HepG2 (cell line): Measurements from ENCODE around the gene CROT. TPM values are rescaled to one million over a fixed set of nuclear protein-coding genes. Genes with fewer than 3 reads are reported as not detected.
A peak's percentile ranks its signal among the peaks of the same experiment; 100 is the strongest.

Source experiments
- ATAC-seq: fragments of 200-7000 bp; cut with Tn5 transposase; 3 replicates; pipeline ENCODE4 v1.9.1; 2020; ENCODE audit warnings: mild to moderate bottlenecking, moderate library complexity
- BruUV-seq: library from RNA; stranded (reverse); fragments of 400-500 nt; replicated peaks from 2 replicates; lab custom pipeline; 2021; lab: Mats Ljungman, UMichigan
- CTCF ChIA-PET: fragments of 300-600 bp; formaldehyde crosslinking; extraction: SDS; loops from one replicate; lab custom pipeline; 2021; ENCODE audit warnings: low total read pairs, inconsistent platforms, low intra/inter-chr PET ratio; lab: Yijun Ruan, JAX
- POLR2A ChIA-PET: fragments of 350-600 bp; sonication (Branson Sonifier 250); formaldehyde crosslinking; loops from one replicate; lab custom pipeline; 2020; ENCODE audit warnings: antibody characterized with exemption, inconsistent platforms; lab: Yijun Ruan, JAX
- DNase-seq: peaks from one replicate; pipeline ENCODE4 v3.0.0-alpha.2; 2015; ENCODE audit warnings: low spot score
- FAIRE-seq: peaks from 3 replicates; lab custom pipeline; 2011; peaks lifted over from hg19 to GRCh38; lab: Jason Lieb, UNC
- H2AFZ ChIP-seq: one replicate; pipeline ENCODE4 v1.6.1; 2011; ENCODE audit warnings: low read length, inconsistent platforms
- H3K27ac ChIP-seq: fragments of 300-600 bp; 3 replicates; pipeline ENCODE4 v1.8.0; 2011; ENCODE audit warnings: mixed run types, mild to moderate bottlenecking, mixed read lengths, low read length, inconsistent platforms; ENCODE audit not compliant: insufficient read depth; ENCODE audit errors: extremely low read length
- H3K27me3 ChIP-seq, 2 experiments: fragments of 200-600 bp in 1 of 2; 2 replicates in 1 of 2; 3 replicates in 1 of 2; pipeline versions ENCODE4 v1.6.0 to v1.8.0; 2011; ENCODE audit warnings: low read length in 2 of 2, mild to moderate bottlenecking in 2 of 2, moderate library complexity in 2 of 2, inconsistent platforms in 1 of 2; ENCODE audit not compliant: insufficient read depth in 2 of 2, control insufficient read depth in 1 of 2
- H3K36me3 ChIP-seq, 2 experiments: fragments of 200-600 bp in 1 of 2; replicated peaks in 1 of 2; 2 replicates in 1 of 2; 3 replicates in 1 of 2; pipeline versions ENCODE4 v1.5.1 to v1.8.0; 2011; ENCODE audit warnings: low read length in 2 of 2, inconsistent platforms in 1 of 2; ENCODE audit not compliant: insufficient read depth in 2 of 2, control insufficient read depth in 1 of 2
- H3K4me1 ChIP-seq: 2 replicates; pipeline ENCODE4 v1.5.1; 2012; ENCODE audit warnings: low read length, inconsistent platforms; ENCODE audit not compliant: insufficient read depth
- H3K4me2 ChIP-seq: 2 replicates; pipeline ENCODE4 v1.6.0; 2011; ENCODE audit warnings: low read depth, low read length, inconsistent platforms
- H3K4me3 ChIP-seq, 3 experiments: fragments of 200-600 bp in 1 of 3; sonication (generic), shearing (Covaris generic) in 1 of 3; replicated peaks in 1 of 3; 2 replicates each; pipeline ENCODE4 v1.5.1; 2011 to 2016; ENCODE audit warnings: low read length in 3 of 3, inconsistent platforms in 2 of 3, low read depth in 2 of 3, mild to moderate bottlenecking in 2 of 3, control low read depth in 1 of 3, mixed read lengths in 1 of 3; ENCODE audit not compliant: insufficient read depth in 1 of 3
- H3K79me2 ChIP-seq: one replicate; pipeline ENCODE4 v1.6.1; 2011; ENCODE audit warnings: low read length, inconsistent platforms; ENCODE audit not compliant: insufficient read depth
- H3K9ac ChIP-seq: 2 replicates; pipeline ENCODE4 v1.6.0; 2011; ENCODE audit warnings: mild to moderate bottlenecking, low read depth, low read length, inconsistent platforms; ENCODE audit not compliant: insufficient read depth
- H3K9me3 ChIP-seq: 2 replicates; pipeline ENCODE4 v1.5.1; 2012; ENCODE audit warnings: mild to moderate bottlenecking, low read length
- H4K20me1 ChIP-seq: 2 replicates; pipeline ENCODE4 v1.6.0; 2011; ENCODE audit warnings: inconsistent platforms, mild to moderate bottlenecking, low read length, moderate library complexity; ENCODE audit not compliant: insufficient read depth
- EP300 ChIP-seq, 3 experiments: sonication (generic) in 1 of 3; formaldehyde crosslinking in 1 of 3; IDR thresholded peaks; 2 replicates each; pipeline versions ENCODE4 v1.5.1 to v1.6.1; 2011 to 2020; ENCODE audit warnings: low read depth in 2 of 3, low read length in 2 of 3, borderline replicate concordance in 1 of 3, improper control_type of control experiment in 1 of 3, mild to moderate bottlenecking in 1 of 3, missing genetic modification reagents in 1 of 3, moderate library complexity in 1 of 3
- ESRRA ChIP-seq: sonication (generic); formaldehyde crosslinking; IDR thresholded peaks from 2 replicates; pipeline ENCODE4 v1.5.1; 2020; ENCODE audit warnings: mild to moderate bottlenecking, low read depth, missing genetic modification reagents
- GATAD2A ChIP-seq: IDR thresholded peaks from 2 replicates; pipeline ENCODE4 v1.6.1; 2016
- HNF4A ChIP-seq: sonication (generic); formaldehyde crosslinking; IDR thresholded peaks from 2 replicates; pipeline ENCODE4 v1.4.0; 2020; ENCODE audit warnings: missing genetic modification reagents
- PAXIP1 ChIP-seq: sonication (generic); formaldehyde crosslinking; conservative IDR thresholded peaks from 2 replicates; pipeline ENCODE4 v1.4.0; 2020; ENCODE audit warnings: mild to moderate bottlenecking, missing genetic modification reagents, moderate library complexity
- PLSCR1 ChIP-seq: sonication (generic); formaldehyde crosslinking; IDR thresholded peaks from 2 replicates; pipeline ENCODE4 v1.5.0; 2020; ENCODE audit warnings: missing genetic modification reagents, mild to moderate bottlenecking, borderline replicate concordance
- RFX1 ChIP-seq: fragments of 450-650 bp; IDR thresholded peaks from 2 replicates; pipeline ENCODE4 v1.6.1; 2017
- SKI ChIP-seq: fragments of 450-650 bp; IDR thresholded peaks from one replicate; pipeline ENCODE4 v1.6.1; 2018; ENCODE audit warnings: mild to moderate bottlenecking; ENCODE audit not compliant: partially characterized antibody
- TBL1XR1 ChIP-seq: fragments of 150-350 bp; IDR thresholded peaks from 2 replicates; pipeline ENCODE4 v1.6.1; 2014; ENCODE audit warnings: borderline replicate concordance, low read length; ENCODE audit not compliant: partially characterized antibody
- ZMYM4 ChIP-seq: sonication (generic); formaldehyde crosslinking; IDR thresholded peaks from 2 replicates; pipeline ENCODE4 v1.8.1; 2023; ENCODE audit warnings: mild to moderate bottlenecking, missing genetic modification reagents
- ZNF18 ChIP-seq: sonication (generic); formaldehyde crosslinking; IDR thresholded peaks from 2 replicates; pipeline ENCODE4 v1.8.0; 2022; ENCODE audit warnings: mild to moderate bottlenecking, missing genetic modification reagents; ENCODE audit not compliant: insufficient replicate concordance
- ZNF644 ChIP-seq: IDR thresholded peaks from 2 replicates; pipeline ENCODE4 v1.6.1; 2016; ENCODE audit warnings: low read depth
- WGBS: methylation state at CpG from one replicate; pipeline ENCODE4 v1.1.6; 2017; ENCODE audit warnings: low lambda C conversion rate; 5-methylcytosine and 5-hydroxymethylcytosine counted together
- in situ Hi-C: cut with HindIII; loops from 2 replicates; pipeline ENCODE4 v1.10.0; 2017; ENCODE audit warnings: low pct_unique_long_range_greater_than_20kb; ENCODE audit not compliant: extremely low pct_ligation_motif_present
- intact Hi-C: fragments of 100-400 bp; cut with micrococcal nuclease; formaldehyde crosslinking; loops from one replicate; pipeline ENCODE4 v1.10.0; 2022; ENCODE audit not compliant: unreplicated experiment
- polyA plus RNA-seq, 8 experiments: library from polyadenylated mRNA; depleted of rRNA in 3 of 8; stranded (reverse) in 7 of 8; unstranded in 1 of 8; fragments of >200 nt; fragmentation: Illumina TruSeq in 4 of 8; extraction: Trizol in 4 of 8; gene quantifications; 2 replicates each; pipeline versions ENCODE4 v1.2.1 to v1.2.3, GENCODE V29; 2011 to 2016; ENCODE audit warnings: low read depth in 4 of 8, missing spikeins in 1 of 8, mixed read lengths in 1 of 8; ENCODE audit not compliant: insufficient read depth in 1 of 8
- total RNA-seq, 5 experiments: library from RNA; depleted of rRNA; stranded (reverse); fragments of >200 nt; fragmentation: Illumina TruSeq; extraction: Trizol; gene quantifications; 2 replicates each; pipeline ENCODE4 v1.2.3, GENCODE V29; 2016; ENCODE audit warnings: low read depth in 1 of 5

Gene CROT
- total and polyA plus RNA-seq, 2 of the 13 experiments (the other 11 are each of a cell fraction or from before 2014, with no cell fraction given), result 5.0 to 13.7 TPM

- H3K27me3 ChIP-seq, result no peaks in the 10 kb centered on the region
- no peak overlapping the region for H3K4me2 ChIP-seq
- H3K4me1 ChIP-seq, result peaks cover 20% of the 10 kb centered on the region
- intact Hi-C loops (no loop called here), in situ Hi-C loops (no loop called here)
- H3K36me3 ChIP-seq, result peaks cover 0 to 2% of the 10 kb centered on the region in 2 experiments; a peak in 3 of 5 replicates
- H3K9me3 ChIP-seq, result no peaks in the 10 kb centered on the region
- DNase-seq (no peak), ATAC-seq (no peak), FAIRE-seq (no peak)
- no TSS peak for BruUV-seq
- CTCF ChIA-PET, result no interaction called here
- H3K4me3 ChIP-seq, result no peak overlapping the region
- POLR2A ChIA-PET, result no interaction called here
- WGBS, result 100% methylated on average over 1 of the region's 1 CpG
- TF ChIP-seq TBL1XR1 (no peak), PLSCR1 (CRISPR knock-in tag) (no peak), HNF4A (CRISPR knock-in tag) (0 out of 2 replicates have a peak, but pooled peaks have one; percentile 21)
- TF ChIP-seq, all 625 proteins: peak for 1
- Histone ChIP-seq H3K27ac (no peak overlapping the region), H4K20me1 (no peaks in the 10 kb centered on the region), H2AFZ (no peak overlapping the region), H3K9ac (no peak overlapping the region), H3K79me2 (no peaks in the 10 kb centered on the region)
These were observed 17.9 kb downstream of the CROT start for GRCh38 chr7:87363342-87363741.

GRCh38 chr7:87364246-87364645, 18.8 kb downstream of the CROT start:
- Histone ChIP-seq H3K36me3 (peaks cover 0 to 2% of the 10 kb centered on the region in 2 experiments; a peak in 3 of 5 replicates), H3K79me2 (no peaks in the 10 kb centered on the region), H3K9me3 (no peaks in the 10 kb centered on the region), H3K4me2 (no peak overlapping the region), H4K20me1 (no peaks in the 10 kb centered on the region), H2AFZ (no peak overlapping the region), H3K4me1 (peaks cover 20% of the 10 kb centered on the region), H3K27me3 (no peaks in the 10 kb centered on the region), H3K4me3 (no peak overlapping the region), H3K27ac (peak overlapping the region; percentile 6), H3K9ac (no peak overlapping the region)
- DNase-seq (peak; percentile 10), FAIRE-seq (no peak), ATAC-seq (peak; percentile 61)
- in situ Hi-C loops, result no loop called here
- POLR2A ChIA-PET, result no interaction called here
- BruUV-seq, result no TSS peak
- CTCF ChIA-PET, result no interaction called here
- intact Hi-C loops, result no loop called here
- TF ChIP-seq PAXIP1 (CRISPR knock-in tag), result peak; percentile 47
- TF ChIP-seq GATAD2A, result 0 out of 2 replicates have a peak, but pooled peaks have one; percentile 11
- TF ChIP-seq ZNF644 (CRISPR knock-in tag), result peak; percentile 17; the same call in 1 of the 2 replicates
- TF ChIP-seq ESRRA (CRISPR knock-in tag), result 0 out of 2 replicates have a peak, but pooled peaks have one; percentile 51
- no peak for TF ChIP-seq SKI
- no peak for TF ChIP-seq ZNF18 (CRISPR knock-in tag)
- peak; percentile 56; the same call in 1 of the 2 replicates for TF ChIP-seq ZMYM4 (CRISPR knock-in tag)
- TF ChIP-seq RFX1, result no peak
- peak in 1 of 2 experiments; percentile 8; a peak in 1 of 4 replicates for TF ChIP-seq EP300 (IDR thresholded peaks at IDR 0.05; ENCODE audit: low read depth in 2 of 2, low read length in 2 of 2)
- no peak for TF ChIP-seq EP300 (CRISPR knock-in tag; IDR thresholded peaks at IDR 0.05; ENCODE audit: borderline replicate concordance)
